ENCODE measurements around the gene NTNG2.
"Not testable (repeated sequence)": the region's sequence is repeated elsewhere in the genome, so short reads cannot be mapped to it uniquely, and the experiment has no call there.

Gene NTNG2

GRCh38 chr9:132161743-132162184 is at the start of gene NTNG2:
Gene NTNG2, plus strand, starts transcription at chr9:132162058. Its CDS starts 4,774 bp downstream, at chr9:132166832.
- FAIRE-seq (no peak), DNase-seq (ENCODE audit: low spot score) (no peak)

- DNase-seq (ENCODE audit: low spot score) (peak; percentile 85), FAIRE-seq (no peak)
Measured at GRCh38 chr9:132114102-132114707, 47.7 kb upstream of the NTNG2 start.

- DNase-seq (ENCODE audit: low spot score) (no peak), FAIRE-seq (no peak)
Measured at GRCh38 chr9:132116583-132116982, 45.3 kb upstream of the NTNG2 start.

- no peak for FAIRE-seq
- DNase-seq (ENCODE audit: low spot score), result no peak
Measured at GRCh38 chr9:132117694-132118093, 44.2 kb upstream of the NTNG2 start.

GRCh38 chr9:132121021-132121420 is 40.8 kb upstream of the NTNG2 start:
- FAIRE-seq, result no peak
- DNase-seq (ENCODE audit: low spot score), result no peak

GRCh38 chr9:132124800-132125199 is 37.1 kb upstream of the NTNG2 start:
- no peak for DNase-seq (ENCODE audit: low spot score)
- no peak for FAIRE-seq

DNA sequence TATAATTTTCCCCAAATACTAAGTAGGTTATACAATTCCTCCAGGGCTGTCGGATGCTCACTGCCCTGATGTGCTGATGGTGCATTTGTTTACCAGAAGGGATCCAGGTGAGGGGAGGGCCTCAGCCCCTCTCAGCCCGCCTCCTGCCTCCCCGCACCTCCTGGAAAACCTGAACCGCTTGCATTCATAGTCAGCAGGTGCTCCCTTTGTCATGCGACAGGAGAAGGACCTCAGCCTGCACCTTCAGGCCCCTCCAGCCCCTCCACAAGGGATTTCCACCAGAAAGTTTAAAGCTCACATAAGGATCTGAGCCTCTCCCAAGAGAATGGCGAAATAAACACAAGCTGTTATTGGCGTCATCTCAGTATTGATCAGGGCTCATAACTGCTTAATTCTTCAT is 36.5 kb upstream of the NTNG2 start:
- no peak for DNase-seq (ENCODE audit: low spot score)
- no peak for FAIRE-seq

DNA sequence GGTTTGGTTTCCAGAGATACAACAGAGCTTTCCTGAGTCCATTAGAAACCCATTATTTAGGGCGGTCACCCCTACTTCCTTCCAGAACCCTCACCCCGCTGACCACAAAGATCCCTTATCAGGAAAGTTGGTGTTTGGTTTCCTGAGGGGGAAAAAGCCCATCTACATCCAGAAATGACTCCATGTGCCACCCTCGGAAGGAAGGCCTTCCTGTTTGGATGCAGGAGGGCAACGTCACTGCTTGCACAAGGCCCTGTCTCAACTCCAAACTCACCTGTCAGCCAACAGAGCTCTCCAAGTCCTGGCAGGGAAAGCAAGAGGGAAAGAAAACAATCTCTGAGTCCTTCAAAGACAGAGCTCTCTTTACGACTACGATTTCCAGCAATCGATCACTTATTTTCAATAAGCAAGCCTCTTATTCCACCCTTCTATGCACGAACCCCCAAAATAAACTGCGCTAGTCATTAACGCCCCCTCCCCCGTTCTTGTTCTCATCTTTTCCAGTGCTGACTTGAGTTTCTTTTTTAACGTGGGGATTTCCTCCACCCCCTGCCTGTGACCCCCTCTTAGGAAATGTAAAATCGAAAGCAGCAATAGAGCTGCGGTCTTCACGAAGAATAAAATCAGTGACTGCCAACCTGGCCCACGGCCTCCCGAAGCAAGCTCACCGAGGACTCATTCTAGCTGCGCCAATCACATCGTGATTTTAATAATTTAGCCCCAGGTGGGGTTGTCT is 35.7 kb upstream of the NTNG2 start:
- DNase-seq (ENCODE audit: low spot score) (no peak), FAIRE-seq (no peak)

- DNase-seq (ENCODE audit: low spot score) (no peak), FAIRE-seq (no peak)
Measured at GRCh38 chr9:132126680-132127236, 35.1 kb upstream of the NTNG2 start.

GRCh38 chr9:132127888-132128534 is 33.8 kb upstream of the NTNG2 start:
- no peak for FAIRE-seq
- no peak for DNase-seq (ENCODE audit: low spot score)

DNA sequence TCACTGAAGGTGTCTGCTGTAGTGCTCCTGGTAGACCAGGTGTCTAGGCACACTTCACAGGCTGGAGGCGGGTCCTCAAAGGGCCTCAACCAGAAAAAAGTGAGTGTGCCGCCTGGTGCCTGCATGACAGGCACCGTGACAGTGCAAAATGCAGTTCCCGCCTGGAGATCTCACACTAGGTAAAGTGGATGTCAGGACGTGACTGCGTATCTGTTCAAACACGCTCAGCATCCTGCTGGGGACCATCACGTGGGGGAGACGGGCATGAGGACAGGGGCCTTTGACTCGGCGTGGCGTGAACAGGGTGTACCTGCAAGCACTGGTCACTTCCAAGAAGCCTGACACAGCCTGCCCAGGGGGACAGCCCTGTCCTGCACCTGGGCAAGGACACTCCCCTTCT is 32.3 kb upstream of the NTNG2 start:
- no peak for DNase-seq (ENCODE audit: low spot score)
- FAIRE-seq, result no peak

DNA sequence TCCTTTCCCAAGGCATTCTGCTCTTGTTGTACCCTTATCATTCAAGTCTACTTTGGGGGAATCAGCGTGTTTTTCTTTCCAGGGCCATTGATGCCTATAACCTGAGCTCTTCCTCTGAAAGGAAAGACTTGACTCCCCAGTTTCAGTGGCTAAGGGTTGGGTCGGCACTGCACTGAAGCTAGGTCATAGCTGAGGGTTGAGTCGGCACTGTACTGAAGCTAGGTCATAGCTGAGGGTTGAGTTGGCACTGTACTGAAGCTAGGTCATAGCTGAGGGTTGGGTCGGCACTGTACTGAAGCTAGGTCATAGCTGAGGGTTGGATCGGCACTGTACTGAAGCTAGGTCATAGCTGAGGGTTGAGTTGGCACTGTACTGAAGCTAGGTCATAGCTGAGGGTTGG is 27.8 kb upstream of the NTNG2 start:
- peak; percentile 92 for FAIRE-seq
- not testable (repeated sequence) for DNase-seq (ENCODE audit: low spot score)

DNA sequence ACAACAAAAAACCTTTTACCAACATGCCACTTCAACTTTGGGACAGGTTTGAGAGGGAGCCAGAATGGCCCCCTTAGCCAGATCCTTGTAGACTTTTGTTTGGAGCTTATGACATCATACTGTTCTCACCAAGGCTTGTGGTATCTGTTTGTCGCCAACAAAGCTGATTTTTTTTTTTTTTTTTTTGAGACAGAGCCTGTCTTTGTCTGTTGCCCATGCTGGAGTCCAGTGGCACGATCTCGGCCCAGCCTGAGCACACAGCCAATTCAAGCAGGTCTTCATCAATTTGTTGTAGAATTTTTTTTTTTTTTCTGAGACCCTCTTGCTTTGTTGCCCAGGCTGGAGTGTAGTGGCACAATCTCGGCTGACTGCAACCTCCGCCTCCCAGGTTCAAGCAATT is 26.4 kb upstream of the NTNG2 start:
- DNase-seq (ENCODE audit: low spot score) (no peak), FAIRE-seq (no peak)

DNA sequence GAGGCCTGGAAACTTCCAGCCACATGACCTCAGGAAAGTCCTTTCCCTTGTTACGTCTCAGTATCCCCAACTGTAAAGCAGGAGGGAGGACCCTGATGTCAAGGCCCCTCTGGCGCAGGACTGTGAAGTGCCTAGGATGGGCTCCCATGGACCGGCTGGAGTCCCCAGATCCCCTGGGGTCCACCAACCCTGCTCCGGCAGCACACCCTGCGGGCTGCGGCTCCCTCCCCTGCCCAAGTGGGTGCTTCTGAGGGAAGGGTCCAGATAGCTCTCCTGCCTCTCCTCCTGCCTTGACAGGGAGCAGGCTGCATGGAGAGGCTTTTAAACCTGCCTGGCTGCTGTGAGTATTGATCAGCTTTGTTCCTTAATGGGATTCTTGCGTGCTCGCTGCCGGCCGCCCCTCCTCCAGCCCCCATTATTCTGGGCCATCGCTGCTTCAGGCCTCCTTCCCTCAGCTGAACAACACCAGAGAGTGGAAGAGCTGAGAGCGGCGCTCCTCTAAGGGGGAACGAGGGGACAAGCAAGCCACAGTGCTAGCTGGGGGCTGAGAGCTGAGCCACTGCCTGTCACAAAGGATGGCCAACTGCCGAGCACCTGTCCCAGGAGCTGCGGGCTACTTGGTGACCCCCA is 25.6 kb upstream of the NTNG2 start:
- DNase-seq (ENCODE audit: low spot score) (no peak), FAIRE-seq (no peak)

DNA sequence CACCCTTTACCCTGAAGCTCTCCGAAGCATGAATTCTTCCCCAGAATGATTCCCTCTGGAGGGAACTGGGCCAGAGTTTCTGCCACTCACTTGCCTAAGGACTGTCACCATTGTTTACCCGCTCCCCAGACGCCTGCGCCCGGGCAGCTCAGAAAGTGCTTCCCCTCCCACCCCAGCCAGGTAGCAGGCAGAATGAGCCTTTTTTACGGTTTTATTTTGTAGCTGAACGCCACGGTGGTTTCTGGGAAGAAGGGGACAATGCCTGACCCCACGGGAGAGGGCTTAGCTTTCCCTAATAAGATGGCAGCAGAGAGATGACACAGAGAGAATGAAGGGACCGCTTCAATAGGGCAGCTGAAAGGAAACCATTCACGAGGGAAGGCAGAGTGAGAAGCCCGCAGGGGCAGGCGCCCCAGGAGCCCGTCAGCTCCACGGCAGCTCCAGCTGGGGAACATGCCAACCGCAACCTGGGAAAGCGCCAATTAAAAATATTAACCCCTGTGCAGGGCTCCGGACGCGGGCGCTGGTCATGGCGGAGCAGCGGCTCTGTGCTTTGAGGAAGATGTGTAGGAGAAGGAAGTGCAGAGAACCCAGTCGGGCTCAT is 20.4 kb upstream of the NTNG2 start:
- FAIRE-seq (no peak), DNase-seq (ENCODE audit: low spot score) (peak; percentile 56)

- peak; percentile 97 for FAIRE-seq
- peak; percentile 55 for DNase-seq (ENCODE audit: low spot score)
Measured at GRCh38 chr9:132141948-132142594, 19.8 kb upstream of the NTNG2 start.

DNA sequence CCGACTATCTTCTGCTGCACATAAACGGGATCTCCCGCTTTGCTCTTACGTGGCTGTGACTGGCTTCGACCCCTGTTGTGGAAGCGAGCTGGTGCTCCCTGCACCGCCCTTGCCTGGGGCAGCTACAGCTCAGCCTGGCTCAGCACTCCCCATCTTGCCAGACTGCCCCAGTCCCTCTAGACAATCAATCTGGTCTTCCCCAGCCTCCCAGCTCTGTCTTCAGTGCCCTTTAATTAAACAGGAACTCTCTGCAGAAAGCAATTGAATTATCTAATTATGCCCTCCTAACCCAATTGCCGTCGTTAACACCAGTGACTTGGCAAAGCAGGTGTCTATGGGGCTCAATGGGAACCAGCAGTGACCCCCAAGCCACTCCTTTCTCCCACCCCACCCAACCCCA is 18.9 kb upstream of the NTNG2 start:
- DNase-seq (ENCODE audit: low spot score) (no peak), FAIRE-seq (no peak)

- FAIRE-seq (no peak), DNase-seq (ENCODE audit: low spot score) (no peak)
Measured at GRCh38 chr9:132143359-132143758, 18.5 kb upstream of the NTNG2 start.

- peak; percentile 69 for FAIRE-seq
- peak; percentile 39 for DNase-seq (ENCODE audit: low spot score)
Measured at GRCh38 chr9:132144708-132145365, 17.0 kb upstream of the NTNG2 start.

GRCh38 chr9:132146039-132146438 is 15.8 kb upstream of the NTNG2 start:
- no peak for FAIRE-seq

More at GRCh38 chr9:132146039-132146438, 15.8 kb upstream of the NTNG2 start:
- no peak for DNase-seq (ENCODE audit: low spot score)

Data from urothelium cell line (cell line).